AG04449 (cell line): Measurements from ENCODE around the gene LPAR3.
"Not testable (repeated sequence)": the region's sequence is repeated elsewhere in the genome, so short reads cannot be mapped to it uniquely, and the experiment has no call there.

Experiments
- CTCF ChIA-PET: fragments of 350-600 bp; formaldehyde crosslinking; extraction: SDS; loops from one replicate; lab custom pipeline; 2021; ENCODE audit warnings: antibody characterized with exemption; lab: Yijun Ruan, JAX
- POLR2A ChIA-PET: fragments of 400-600, 350-600 bp; formaldehyde crosslinking; extraction: SDS; loops from one replicate; lab custom pipeline; 2020; ENCODE audit warnings: antibody characterized with exemption, inconsistent platforms; lab: Yijun Ruan, JAX
- DNase-seq: peaks from one replicate; pipeline ENCODE4 v3.0.0-alpha.2; 2010; ENCODE audit warnings: low read depth, low spot score
- H3K4me3 ChIP-seq: 2 replicates; pipeline ENCODE4 v1.5.1; 2011; ENCODE audit warnings: low read depth, mild to moderate bottlenecking, control low read depth, low read length
- CTCF ChIP-seq: IDR thresholded peaks from one replicate; pipeline ENCODE4 v1.5.1; 2011; ENCODE audit warnings: mild to moderate bottlenecking, moderate library complexity, low read length, control low read depth, inconsistent platforms; ENCODE audit not compliant: insufficient read depth; ENCODE audit errors: missing control alignments

The LPAR3 gene

GRCh38 chr1:84912726-84913554 is 19.9 kb upstream of the LPAR3 start:
- ChIA-PET CTCF (interaction anchor here (1.0 to 2.0 kb wide), 2 partner anchors 22 to 131 kb away, joined by 3 to 10 read pairs; no protein-coding TSS in a partner anchor), POLR2A (no interaction called here)
- H3K4me3 ChIP-seq: no peak overlapping the region
- TF ChIP-seq CTCF: no peak
- no peak for DNase-seq

- CTCF ChIA-PET, POLR2A ChIA-PET, DNase-seq, H3K4me3 ChIP-seq: not testable (repeated sequence)
Measured at GRCh38 chr1:84908746-84909464, 15.9 kb upstream of the LPAR3 start.

GRCh38 chr1:84907095-84907827 is 14.3 kb upstream of the LPAR3 start:
- no peak for TF ChIP-seq CTCF
- CTCF ChIA-PET: no interaction called here
- POLR2A ChIA-PET: no interaction called here
- DNase-seq: peak; percentile 33
- H3K4me3 ChIP-seq: no peak overlapping the region

GRCh38 chr1:84902727-84903126 is 9.7 kb upstream of the LPAR3 start:
- POLR2A ChIA-PET, DNase-seq, H3K4me3 ChIP-seq, CTCF ChIA-PET: not testable (repeated sequence)

- no peak for DNase-seq
- POLR2A ChIA-PET: no interaction called here
- H3K4me3 ChIP-seq: no peak overlapping the region
- TF ChIP-seq CTCF: no peak
- CTCF ChIA-PET: interaction anchor here (0.8 kb wide), 1 partner anchor 36 kb away, joined by 3 read pairs; no protein-coding TSS in a partner anchor
Measured at GRCh38 chr1:84899969-84900368, 7.0 kb upstream of the LPAR3 start.

- POLR2A ChIA-PET: no interaction called here
- no peak for DNase-seq
- H3K4me3 ChIP-seq: no peak overlapping the region
- TF ChIP-seq CTCF: no peak
- CTCF ChIA-PET: interaction anchor here (0.8 to 1.1 kb wide), 2 partner anchors 39 to 49 kb away, joined by 3 read pairs; no protein-coding TSS in a partner anchor
Measured at GRCh38 chr1:84896279-84896678, 3.3 kb upstream of the LPAR3 start.

GRCh38 chr1:84890566-84890965 is 2.4 kb downstream of the LPAR3 start:
- POLR2A ChIA-PET: no interaction called here
- H3K4me3 ChIP-seq: no peak overlapping the region
- CTCF ChIA-PET: no interaction called here
- DNase-seq: no peak
- TF ChIP-seq CTCF: no peak
